HCT116 (cell line): ENCODE data around the gene SYP. TPM values are rescaled to one million over a fixed set of nuclear protein-coding genes. Genes with fewer than 3 reads are reported as not detected.
A peak's percentile ranks its signal among the peaks of the same experiment; 100 is the strongest.

Source experiments
- ATAC-seq: fragments of 200-7000 bp; cut with Tn5 transposase; 2 replicates; pipeline ENCODE4 v1.9.1; 2020; ENCODE audit warnings: mild to moderate bottlenecking, moderate library complexity
- BruUV-seq: library from RNA; stranded (reverse); fragments of 400-500 nt; replicated peaks from 2 replicates; lab custom pipeline; 2021; lab: Mats Ljungman, UMichigan
- CTCF ChIA-PET: fragments of 300-600 bp; sonication (Branson Sonifier 250); formaldehyde crosslinking; loops from one replicate; lab custom pipeline; 2021; ENCODE audit warnings: antibody characterized with exemption; lab: Charles Lee
- POLR2A ChIA-PET: fragments of 300-600, 350-600 bp; sonication (Branson Sonifier 250); formaldehyde crosslinking; loops from one replicate; lab custom pipeline; 2021; ENCODE audit warnings: antibody characterized with exemption; lab: Charles Lee
- RAD21 ChIA-PET, 2 experiments: fragments of 300-600 bp; sonication (Branson Sonifier 250); formaldehyde crosslinking; loops; one replicate each; lab custom pipeline; 2023; ENCODE audit warnings: low total read pairs in 2 of 2; ENCODE audit not compliant: uncharacterized antibody in 2 of 2, unreplicated experiment in 2 of 2, low non-redundant PET in 1 of 2; lab: Charles Lee
- DNase-seq: peaks from one replicate; pipeline ENCODE4 v3.0.0-alpha.2; 2010; ENCODE audit warnings: low read depth, low spot score
- H2AFZ ChIP-seq: fragments of 200-600 bp; shearing (Covaris generic), sonication (generic); 2 replicates; pipeline ENCODE4 v1.6.1; 2017; ENCODE audit warnings: low read depth, mixed run types, mixed read lengths, antibody characterized with exemption, low read length; ENCODE audit not compliant: poor library complexity, severe bottlenecking
- H3K27ac ChIP-seq: 2 replicates; pipeline ENCODE4 v1.5.1; 2012; ENCODE audit warnings: low read depth, low read length
- H3K27me3 ChIP-seq: fragments of 200-600 bp; sonication (generic); 2 replicates; pipeline ENCODE4 v1.6.1; 2016; ENCODE audit warnings: mixed run types, low read length, mixed read lengths; ENCODE audit not compliant: insufficient read depth
- H3K36me3 ChIP-seq, 2 experiments: fragments of 200-500 bp in 1 of 2; fragments of 200-600 bp in 1 of 2; sonication (Bioruptor generic) in 1 of 2; sonication (generic) in 1 of 2; 2 replicates each; pipeline versions ENCODE4 v1.5.1 to v1.6.1; 2014 to 2016; ENCODE audit warnings: low read length in 2 of 2, inconsistent platforms in 1 of 2, mixed read lengths in 1 of 2, mixed run types in 1 of 2; ENCODE audit not compliant: insufficient read depth in 2 of 2, control insufficient read depth in 1 of 2
- H3K4me1 ChIP-seq, 2 experiments: fragments of 200-600 bp in 1 of 2; sonication (generic) in 1 of 2; 2 replicates each; pipeline versions ENCODE4 v1.5.1 to v1.6.1; 2012 to 2017; ENCODE audit warnings: low read length in 2 of 2, inconsistent platforms in 1 of 2, mild to moderate bottlenecking in 1 of 2, mixed read lengths in 1 of 2, mixed run types in 1 of 2, moderate library complexity in 1 of 2; ENCODE audit not compliant: insufficient read depth in 2 of 2, control insufficient read depth in 1 of 2
- H3K4me2 ChIP-seq: fragments of 200-600 bp; sonication (generic); 2 replicates; pipeline ENCODE4 v1.6.1; 2017; ENCODE audit warnings: mixed run types, low read length, mixed read lengths
- H3K4me3 ChIP-seq, 2 experiments: fragments of 200-600 bp in 1 of 2; sonication (generic) in 1 of 2; replicated peaks in 1 of 2; 2 replicates each; pipeline ENCODE4 v1.5.1; 2011 to 2016; ENCODE audit warnings: low read length in 2 of 2, control low read depth in 1 of 2, low read depth in 1 of 2, mild to moderate bottlenecking in 1 of 2, mixed read lengths in 1 of 2, mixed run types in 1 of 2
- H3K79me2 ChIP-seq: fragments of 200-600 bp; sonication (generic); 2 replicates; pipeline ENCODE4 v1.6.1; 2017; ENCODE audit warnings: mild to moderate bottlenecking, mixed run types, low read length, moderate library complexity, mixed read lengths; ENCODE audit not compliant: insufficient read depth
- H3K9ac ChIP-seq: fragments of 200-600 bp; sonication (generic); 2 replicates; pipeline ENCODE4 v1.6.1; 2016; ENCODE audit warnings: low read length, mixed read lengths
- H3K9me2 ChIP-seq: fragments of 200-600 bp; sonication (generic), shearing (Covaris generic); 2 replicates; pipeline ENCODE4 v1.6.1; 2017; ENCODE audit warnings: mixed run types, mild to moderate bottlenecking, moderate library complexity; ENCODE audit not compliant: insufficient read depth
- H3K9me3 ChIP-seq, 2 experiments: fragments of 200-500 bp in 1 of 2; fragments of 200-600 bp in 1 of 2; sonication (Bioruptor generic) in 1 of 2; sonication (generic) in 1 of 2; 2 replicates each; pipeline ENCODE4 v1.6.1; 2014 to 2017; ENCODE audit warnings: low read length in 2 of 2, mixed read lengths in 2 of 2, inconsistent platforms in 1 of 2, low read depth in 1 of 2, mild to moderate bottlenecking in 1 of 2, mixed run types in 1 of 2, moderate library complexity in 1 of 2; ENCODE audit not compliant: control insufficient read depth in 1 of 2, insufficient read depth in 1 of 2
- H4K20me1 ChIP-seq: fragments of 200-600 bp; sonication (generic), shearing (Covaris generic); 2 replicates; pipeline ENCODE4 v1.6.1; 2017; ENCODE audit warnings: mixed run types, mild to moderate bottlenecking, moderate library complexity; ENCODE audit not compliant: insufficient read depth
- CBX3 ChIP-seq: IDR thresholded peaks from 2 replicates; pipeline ENCODE4 v1.6.1; 2012; ENCODE audit warnings: low read depth
- CEBPB ChIP-seq: IDR thresholded peaks from 2 replicates; pipeline ENCODE4 v1.6.1; 2012; ENCODE audit warnings: low read depth
- CTCF ChIP-seq, 3 experiments: fragments of 200-600 bp in 1 of 3; sonication (generic) in 1 of 3; IDR thresholded peaks in 2 of 3; conservative IDR thresholded peaks in 1 of 3; 2 replicates each; pipeline ENCODE4 v1.5.1; 2012 to 2017; ENCODE audit warnings: low read depth in 2 of 3, low read length in 2 of 3, antibody characterized with exemption in 1 of 3, borderline replicate concordance in 1 of 3, control low read depth in 1 of 3, mild to moderate bottlenecking in 1 of 3, mixed read lengths in 1 of 3, mixed run types in 1 of 3, moderate library complexity in 1 of 3; ENCODE audit not compliant: insufficient read depth in 1 of 3
- ELF1 ChIP-seq: IDR thresholded peaks from 2 replicates; pipeline ENCODE4 v1.6.1; 2012; ENCODE audit warnings: low read depth, borderline replicate concordance
- EZH2 ChIP-seq: fragments of 200-600 bp; sonication (generic); IDR thresholded peaks from 2 replicates; pipeline ENCODE4 v1.6.1; 2017; ENCODE audit warnings: antibody characterized with exemption, mixed run types
- JUND ChIP-seq: IDR thresholded peaks from 2 replicates; pipeline ENCODE4 v1.6.1; 2012
- MAX ChIP-seq: IDR thresholded peaks from 2 replicates; pipeline ENCODE4 v1.6.1; 2012
- RAD21 ChIP-seq: IDR thresholded peaks from 2 replicates; pipeline ENCODE4 v1.6.1; 2012; ENCODE audit warnings: low read depth, mild to moderate bottlenecking
- SIN3A ChIP-seq: IDR thresholded peaks from 2 replicates; pipeline ENCODE4 v1.6.1; 2012; ENCODE audit warnings: low read depth
- SRF ChIP-seq: IDR thresholded peaks from 2 replicates; pipeline ENCODE4 v1.6.1; 2012; ENCODE audit warnings: low read depth
- TCF7L2 ChIP-seq: IDR thresholded peaks from 2 replicates; pipeline ENCODE4 v1.7.0; 2011; ENCODE audit warnings: borderline replicate concordance, inconsistent platforms; ENCODE audit not compliant: insufficient read depth, insufficient read length; ENCODE audit errors: extremely low read depth
- YY1 ChIP-seq: IDR thresholded peaks from 2 replicates; pipeline ENCODE4 v1.6.1; 2011; ENCODE audit warnings: low read length, low read depth, moderate library complexity, mild to moderate bottlenecking; ENCODE audit not compliant: insufficient replicate concordance; ENCODE audit errors: extremely low read depth
- intact Hi-C: fragments of 100-400 bp; cut with micrococcal nuclease; formaldehyde crosslinking; loops from 2 replicates; pipeline ENCODE4 v1.10.0; 2022
- total RNA-seq: library from RNA; stranded (reverse); gene quantifications from one replicate; pipeline ENCODE4 v1.2.1, GENCODE V29; 2021; ENCODE audit not compliant: unreplicated experiment

Gene SYP
- total RNA-seq, 1 experiment from 2014 or later = 1.2 TPM

GRCh38 chrX:49162620-49163019, 37.4 kb downstream of the SYP start, which contains the start of gene MAGIX:
Gene MAGIX, plus strand, starts transcription at chrX:49162758. Its CDS starts 132 bp downstream, at chrX:49162890.
- POLR2A ChIA-PET = no interaction called here
- no peaks in the 10 kb centered on the region for H3K27me3 ChIP-seq
- CTCF ChIA-PET = interaction anchor here (1.6 kb wide), 1 partner anchor 22 kb away, joined by 3 read pairs; no protein-coding TSS in a partner anchor
- no peaks in the 10 kb centered on the region for H3K9me3 ChIP-seq
- H3K36me3 ChIP-seq = no peaks in the 10 kb centered on the region
- no peaks in the 10 kb centered on the region for H3K9me2 ChIP-seq
- peak within 1 kb of the TSS; percentile 95; the same call in 1 of the 2 replicates for H3K27ac ChIP-seq
- H4K20me1 ChIP-seq = no peaks in the 10 kb centered on the region
- TF ChIP-seq CEBPB = no peak
- no peak for TF ChIP-seq EZH2
- TF ChIP-seq SIN3A = no peak
- no peak for TF ChIP-seq MAX
- no peak for TF ChIP-seq TCF7L2
- TF ChIP-seq CTCF (IDR thresholded peaks at IDR 0.05 in 2 of 3, conservative IDR thresholded peaks at IDR 0.05 in 1 of 3; ENCODE audit: borderline replicate concordance in 1 of 3, insufficient read depth in 1 of 3, low read depth in 2 of 3, low read length in 2 of 3) = no peak
- TF ChIP-seq SRF = no peak
- TF ChIP-seq ELF1 = no peak
- TF ChIP-seq RAD21 = no peak
- no peak for TF ChIP-seq YY1
- TF ChIP-seq JUND = no peak
- TF ChIP-seq CBX3 = no peak
- no peak within 1 kb of the TSS for H2AFZ ChIP-seq
- peak within 1 kb of the TSS; percentile 58 for H3K9ac ChIP-seq
- ATAC-seq (no peak), DNase-seq (no peak)
- peak within 1 kb of the TSS; percentile 74 for H3K4me2 ChIP-seq
- H3K4me3 ChIP-seq = peak within 1 kb of the TSS; percentile 30 to 45
- peaks cover 12 to 48% of the 10 kb centered on the region in 2 experiments for H3K4me1 ChIP-seq
- RAD21 ChIA-PET = no interaction called here
- intact Hi-C loops = loop anchor here (10.0 kb wide), 1 partner anchor 118 kb away; the partner anchor contains the start of gene TFE3
- H3K79me2 ChIP-seq = no peaks in the 10 kb centered on the region
- no TSS peak for BruUV-seq
